AML-193 (cell line): ENCODE measurements around the gene CDC42BPB.

Experiments
- DNase-seq, 2 experiments: peaks; one replicate each; lab custom pipeline; 2025; lab: John Stamatoyannopoulos, UW

CDC42BPB gene

DNA sequence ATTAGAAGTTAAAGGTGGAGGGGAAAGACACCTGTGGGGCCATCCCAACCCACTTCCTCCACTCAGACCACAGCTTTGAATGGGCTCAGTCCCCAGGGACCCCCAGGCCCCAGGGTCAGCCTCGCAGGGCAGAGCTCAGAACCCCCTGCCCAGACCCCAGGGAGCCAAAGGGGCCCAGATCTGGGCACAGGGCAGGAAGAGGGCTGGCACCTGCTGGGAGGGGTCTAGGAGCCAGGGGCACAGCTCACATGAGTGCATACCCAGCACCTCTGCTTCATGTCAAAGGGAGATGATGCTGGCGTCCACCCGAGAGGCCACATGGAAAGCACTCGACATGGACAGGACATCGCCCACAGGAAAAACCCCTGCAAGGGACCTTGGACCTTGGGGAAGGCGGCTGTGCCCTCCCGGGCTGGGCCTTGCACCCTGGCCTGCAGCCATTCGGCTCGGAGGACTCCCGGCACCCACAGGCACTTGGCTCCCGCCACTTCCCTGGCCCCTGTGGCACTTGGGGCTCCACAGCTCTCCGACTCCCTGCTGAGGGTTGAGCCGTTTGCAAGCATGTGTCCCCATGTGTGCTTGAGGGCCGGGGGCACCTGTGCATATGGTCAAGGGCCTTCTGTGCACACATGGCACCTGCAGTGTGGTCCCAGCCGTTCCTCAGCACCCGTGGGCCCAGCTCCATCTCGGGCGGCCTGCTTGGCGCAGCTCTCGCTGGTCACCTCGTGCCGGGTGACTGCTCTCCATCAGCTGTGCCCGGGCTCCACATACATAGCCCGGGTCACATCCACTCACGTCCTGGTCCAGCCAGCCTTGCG, 142.7 kb downstream of the CDC42BPB start:
- no peak for DNase-seq

DNA sequence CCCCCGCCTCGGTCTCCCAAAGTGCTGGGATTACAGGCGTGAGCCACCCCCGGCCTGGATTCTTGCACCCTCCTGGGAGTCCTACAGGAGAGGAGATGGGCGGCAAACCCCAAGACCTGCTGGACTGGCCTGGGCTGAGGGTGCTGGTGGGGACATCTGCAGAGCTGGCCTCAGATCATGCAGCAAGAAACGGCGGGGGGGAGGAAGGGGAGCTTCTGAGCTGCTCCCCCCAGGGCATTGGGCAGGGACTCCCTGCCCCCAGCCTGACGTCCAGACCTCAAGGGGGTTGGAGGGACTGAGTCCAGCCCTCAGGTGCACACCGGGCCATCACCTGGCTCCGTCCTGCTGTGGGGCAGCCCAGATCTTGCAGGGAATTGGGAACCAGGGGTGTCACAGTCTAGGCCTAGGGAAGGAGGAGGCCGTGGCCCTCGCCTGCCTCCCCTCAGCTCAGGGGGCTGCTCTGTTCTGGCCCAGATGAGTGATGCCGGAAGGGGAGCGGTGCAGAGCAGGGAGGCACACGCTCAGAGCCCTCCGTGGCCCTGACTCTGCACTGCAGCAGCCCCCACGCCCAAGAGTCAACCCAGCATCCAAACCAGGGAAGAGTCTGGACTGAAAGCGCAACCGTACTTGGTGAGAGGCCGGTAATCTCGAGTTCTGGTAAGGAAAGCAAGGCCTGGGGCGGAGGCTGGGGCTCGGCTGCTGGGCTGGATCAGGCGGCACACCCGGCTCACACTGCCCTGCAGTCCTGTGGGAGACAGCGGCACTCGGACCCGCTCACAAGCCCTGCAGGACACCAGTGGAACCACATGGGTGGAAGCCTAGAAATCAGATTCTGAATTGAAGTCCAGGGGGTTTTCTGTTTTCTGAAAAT, 143.8 kb downstream of the CDC42BPB start:
- DNase-seq, result no peak

GRCh38 chr14:102911991-102912761, 145.2 kb downstream of the CDC42BPB start:
- no peak for DNase-seq

DNA sequence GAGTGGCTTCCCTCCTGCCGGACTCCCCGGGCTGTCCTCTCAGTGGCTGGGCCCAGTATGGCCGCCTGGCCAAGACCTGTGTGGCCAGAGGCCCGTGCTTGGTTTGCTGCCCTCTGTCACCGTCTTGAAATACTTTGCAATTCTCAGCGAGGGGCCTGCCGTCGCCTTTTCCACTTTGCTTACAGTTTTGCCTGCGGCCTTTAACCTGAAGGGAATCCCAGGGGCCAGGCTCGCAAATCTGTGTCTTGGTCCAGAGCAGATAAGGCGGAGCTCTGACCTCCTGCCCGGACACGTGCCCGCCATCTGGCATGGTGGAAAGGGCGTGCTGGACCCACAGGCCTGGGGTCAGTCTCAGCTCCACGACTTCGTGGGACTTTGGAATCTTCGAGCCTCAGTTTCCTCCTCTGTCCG, 145.8 kb downstream of the CDC42BPB start:
- DNase-seq, result no peak

DNA sequence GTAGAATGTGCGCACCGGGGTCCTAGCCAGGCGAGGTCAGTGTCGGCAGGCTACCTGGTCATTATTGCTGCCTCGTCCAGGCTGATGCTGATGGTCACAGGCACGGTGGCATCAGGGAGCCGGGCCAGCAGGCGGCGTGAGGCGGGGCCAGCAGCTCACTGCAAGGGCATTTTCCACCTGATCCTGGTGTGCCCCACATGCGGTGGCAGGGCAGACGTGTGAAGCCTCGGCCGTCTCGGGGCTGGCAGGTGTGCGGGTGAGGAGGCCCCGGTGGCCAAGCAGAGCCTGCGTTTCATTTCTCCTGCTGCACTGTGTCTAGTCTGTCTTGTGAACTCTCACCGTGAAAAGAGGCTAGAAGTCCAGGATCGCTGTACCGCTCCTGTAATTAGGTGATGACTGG, 146.9 kb downstream of the CDC42BPB start:
- no peak for DNase-seq

GRCh38 chr14:102909911-102910310, 147.4 kb downstream of the CDC42BPB start:
- DNase-seq, result no peak

DNA sequence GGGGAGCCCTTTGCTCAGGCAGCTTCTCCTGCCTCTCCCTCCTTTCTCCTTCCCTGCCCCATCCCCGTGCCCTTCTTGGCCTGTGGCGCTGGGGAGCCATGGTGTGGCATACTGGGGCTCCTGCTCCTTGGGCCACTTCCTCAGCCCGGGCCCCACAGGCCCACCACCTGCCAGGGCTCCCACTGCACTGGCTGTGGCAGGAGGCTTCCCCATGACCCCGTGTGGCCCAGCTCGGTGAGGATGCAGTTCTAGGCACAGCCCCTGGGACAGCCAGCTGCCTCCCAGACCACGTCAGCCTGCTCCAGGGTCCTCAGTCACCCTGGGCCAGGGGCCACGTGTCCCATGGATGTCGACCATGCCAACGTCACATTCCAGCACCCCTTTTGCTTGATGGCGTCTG, 147.9 kb downstream of the CDC42BPB start:
- DNase-seq, result no peak

- DNase-seq, result no peak
These were observed 148.4 kb downstream of the CDC42BPB start for GRCh38 chr14:102908766-102909455.

- DNase-seq, result no peak
These were observed 149.2 kb downstream of the CDC42BPB start for GRCh38 chr14:102907980-102908730.

GRCh38 chr14:102907303-102907844, 150.0 kb downstream of the CDC42BPB start:
- DNase-seq, result no peak

DNA sequence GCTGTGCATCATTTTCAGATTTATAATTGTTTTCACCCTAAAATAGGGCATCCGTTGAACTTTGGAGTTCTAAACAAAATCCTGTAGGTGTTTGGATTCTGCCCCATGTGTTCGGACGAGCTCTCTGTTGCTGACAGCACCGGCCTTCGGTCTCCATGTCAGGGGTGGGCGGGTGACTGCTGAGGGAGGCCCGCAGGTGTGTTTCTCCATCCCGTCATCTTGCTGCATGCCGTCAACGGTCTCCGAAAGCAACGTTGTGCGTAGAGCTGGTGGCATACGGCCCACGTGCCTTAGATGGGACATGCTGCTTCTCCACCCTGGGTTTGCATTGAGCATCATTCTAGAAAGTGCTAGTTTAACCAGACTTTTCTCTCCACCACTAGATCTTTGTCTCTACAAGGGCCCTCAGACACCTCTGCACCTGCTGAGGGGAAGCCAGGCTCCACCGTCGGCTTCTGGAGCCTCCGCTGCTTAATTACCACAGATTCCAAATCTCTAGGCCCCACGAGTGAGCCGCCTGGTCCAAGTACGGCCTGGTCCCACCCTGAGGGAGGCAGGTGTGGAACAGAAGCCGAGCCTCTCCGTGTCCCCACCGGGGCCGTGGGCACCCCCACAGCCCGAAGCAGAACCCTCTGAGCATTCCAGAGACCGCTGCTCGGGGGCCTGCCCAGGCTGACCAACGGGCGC, 150.6 kb downstream of the CDC42BPB start:
- DNase-seq, result no peak

DNA sequence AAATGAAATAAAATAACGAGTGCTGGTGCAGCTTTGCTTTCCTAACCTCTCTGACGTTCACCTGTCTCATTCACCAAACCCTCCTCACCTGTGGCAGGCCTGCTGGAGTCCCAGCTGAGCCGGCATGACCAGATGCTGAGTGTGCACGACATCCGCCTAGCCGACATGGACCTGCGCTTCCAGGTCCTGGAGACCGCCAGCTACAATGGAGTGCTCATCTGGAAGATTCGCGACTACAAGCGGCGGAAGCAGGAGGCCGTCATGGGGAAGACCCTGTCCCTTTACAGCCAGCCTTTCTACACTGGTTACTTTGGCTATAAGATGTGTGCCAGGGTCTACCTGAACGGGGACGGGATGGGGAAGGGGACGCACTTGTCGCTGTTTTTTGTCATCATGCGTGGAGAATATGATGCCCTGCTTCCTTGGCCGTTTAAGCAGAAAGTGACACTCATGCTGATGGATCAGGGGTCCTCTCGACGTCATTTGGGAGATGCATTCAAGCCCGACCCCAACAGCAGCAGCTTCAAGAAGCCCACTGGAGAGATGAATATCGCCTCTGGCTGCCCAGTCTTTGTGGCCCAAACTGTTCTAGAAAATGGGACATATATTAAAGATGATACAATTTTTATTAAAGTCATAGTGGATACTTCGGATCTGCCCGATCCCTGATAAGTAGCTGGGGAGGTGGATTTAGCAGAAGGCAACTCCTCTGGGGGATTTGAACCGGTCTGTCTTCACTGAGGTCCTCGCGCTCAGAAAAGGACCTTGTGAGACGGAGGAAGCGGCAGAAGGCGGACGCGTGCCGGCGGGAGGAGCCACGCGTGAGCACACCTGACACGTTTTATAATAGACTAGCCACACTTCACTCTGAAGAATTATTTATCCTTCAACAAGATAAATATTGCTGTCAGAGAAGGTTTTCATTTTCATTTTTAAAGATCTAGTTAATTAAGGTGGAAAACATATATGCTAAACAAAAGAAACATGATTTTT, 151.9 kb downstream of the CDC42BPB start:
- DNase-seq, result no peak

DNA sequence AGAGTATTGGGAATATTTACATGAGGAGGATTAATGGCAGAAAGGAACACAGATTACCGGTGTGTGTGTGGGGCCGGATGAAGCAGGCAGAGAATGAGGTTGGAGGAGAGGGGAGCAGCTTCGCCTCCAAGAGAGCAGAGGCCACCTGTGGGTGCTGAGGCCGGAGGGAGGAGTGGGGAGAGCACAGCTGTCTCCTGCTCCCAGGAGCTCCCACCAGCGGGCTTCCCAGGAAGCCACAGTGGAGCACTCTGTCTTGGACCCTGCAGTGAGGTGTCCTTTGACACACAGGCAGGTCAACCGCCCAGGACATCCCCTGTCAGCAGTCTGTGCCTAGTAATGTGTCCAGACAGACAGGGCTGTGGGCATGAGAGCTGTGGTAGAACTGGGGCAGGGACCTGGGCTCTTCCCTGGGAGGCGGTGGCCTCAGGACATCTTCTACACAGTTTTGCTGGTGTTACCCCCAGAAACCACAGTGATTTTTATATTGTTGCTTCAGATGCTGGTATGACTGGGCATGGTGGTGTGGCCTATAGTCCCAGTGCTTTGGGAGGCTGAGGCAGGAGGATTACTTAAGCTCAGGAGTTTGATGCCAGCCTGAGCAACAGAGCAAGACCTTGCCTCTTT, 153.3 kb downstream of the CDC42BPB start:
- DNase-seq, result no peak

DNA sequence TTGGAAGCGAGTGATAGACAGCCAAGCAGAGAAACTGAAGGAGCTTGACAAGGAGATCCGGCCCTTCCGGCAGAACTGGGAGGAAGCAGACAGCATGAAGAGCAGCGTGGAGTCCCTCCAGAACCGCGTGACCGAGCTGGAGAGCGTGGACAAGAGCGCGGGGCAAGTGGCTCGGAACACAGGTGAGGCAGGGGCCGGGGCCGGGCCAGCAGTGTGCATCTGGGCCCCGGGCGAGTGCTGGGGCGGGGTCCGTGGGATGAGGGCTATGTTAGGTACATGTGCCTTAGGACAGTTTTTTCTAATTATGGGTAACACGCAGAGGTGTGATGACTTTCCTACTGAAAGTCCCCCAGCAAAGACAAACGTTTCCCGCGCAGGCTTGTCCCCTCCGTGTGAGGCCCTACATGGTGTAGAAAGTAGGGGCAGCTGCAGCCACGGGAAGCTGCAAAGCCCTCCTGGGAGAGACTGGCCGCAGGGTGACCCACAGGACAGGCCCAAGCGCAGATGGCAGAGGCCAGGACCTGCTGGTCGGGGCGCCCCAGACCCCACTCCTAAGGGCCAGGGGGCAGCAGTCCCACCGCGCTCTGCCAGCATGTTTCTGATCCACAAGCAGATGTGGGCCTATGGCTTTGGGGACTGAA, 154.0 kb downstream of the CDC42BPB start:
- DNase-seq, result no peak

GRCh38 chr14:102902523-102903247, 154.7 kb downstream of the CDC42BPB start:
- no peak for DNase-seq

DNA sequence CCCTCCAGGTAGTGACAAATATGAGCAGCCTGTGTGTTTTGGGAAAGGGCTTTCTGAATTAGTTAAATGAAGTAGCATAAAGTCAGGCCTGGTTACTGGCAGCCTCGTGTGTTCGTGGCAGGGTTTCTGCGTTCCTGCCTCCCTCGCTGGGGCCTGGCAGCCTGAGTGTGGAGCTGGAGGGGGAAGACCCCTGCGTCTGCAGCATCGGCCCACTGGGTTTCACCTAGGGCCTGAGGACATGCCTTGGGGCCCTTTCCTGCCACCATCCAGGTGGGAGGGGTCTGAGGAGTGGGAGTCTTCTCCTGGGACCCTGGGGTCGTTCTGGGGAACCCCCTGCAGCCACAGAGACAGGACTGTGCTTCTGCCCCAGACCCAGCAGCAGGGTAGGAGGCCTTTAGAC, 155.3 kb downstream of the CDC42BPB start:
- DNase-seq, result no peak

GRCh38 chr14:102901633-102902032, 155.7 kb downstream of the CDC42BPB start:
- no peak for DNase-seq
